ENCODE data around the gene FAM43A. TPM values are rescaled to one million over a fixed set of nuclear protein-coding genes. Genes with fewer than 3 reads are reported as not detected.

Gene FAM43A
- total RNA-seq, 2 experiments from 2014 or later: 7.5 to 21.6 TPM

- ChIA-PET POLR2A (no interaction called here), CTCF (ENCODE audit: unreplicated experiment) (no interaction called here)
- no TSS peak for BruUV-seq (replicated peaks)
- H4K20me1 ChIP-seq (ENCODE audit: insufficient read depth, low read length): no peaks in the 10 kb centered on the region
- H3K4me3 ChIP-seq (ENCODE audit: low read depth, low read length, poor library complexity, severe bottlenecking): no peak overlapping the region
- no peak overlapping the region for H3K4me2 ChIP-seq (ENCODE audit: low read length)
- H3K9me2 ChIP-seq (ENCODE audit: insufficient read depth, low read length): no peaks in the 10 kb centered on the region
- TF ChIP-seq EZH2phosphoT487 (IDR thresholded peaks at IDR 0.05; ENCODE audit: borderline replicate concordance, low read depth, low read length) (no peak), CTCF (conservative IDR thresholded peaks at IDR 0.05; ENCODE audit: low read length) (no peak)
- intact Hi-C loops (cut with micrococcal nuclease; ENCODE audit: unreplicated experiment): no loop called here
- H2AFZ ChIP-seq (ENCODE audit: low read length): no peak overlapping the region
- H3K79me2 ChIP-seq (ENCODE audit: insufficient read depth, low read depth, low read length): peaks cover 6% of the 10 kb centered on the region
- H3K36me3 ChIP-seq (ENCODE audit: insufficient read depth, low read length): peaks cover 89% of the 10 kb centered on the region
- DNase-seq (ENCODE audit: low spot score): no peak
- no peaks in the 10 kb centered on the region for H3K9me3 ChIP-seq (ENCODE audit: low read length)
- no peak overlapping the region for H3K27ac ChIP-seq (ENCODE audit: low read depth, low read length, poor library complexity, severe bottlenecking)
- no peaks in the 10 kb centered on the region for H3K4me1 ChIP-seq (ENCODE audit: insufficient read depth, low read length, poor library complexity, severe bottlenecking)
Observed at GRCh38 chr3:194654443-194654842, 31.2 kb upstream of the FAM43A start.

- DNase-seq (ENCODE audit: low spot score): no peak
- CTCF ChIA-PET (ENCODE audit: unreplicated experiment): no interaction called here
- no peaks in the 10 kb centered on the region for H4K20me1 ChIP-seq (ENCODE audit: insufficient read depth, low read length)
- H3K36me3 ChIP-seq (ENCODE audit: insufficient read depth, low read length): peaks cover 87% of the 10 kb centered on the region
- intact Hi-C loops (cut with micrococcal nuclease; ENCODE audit: unreplicated experiment): no loop called here
- no peaks in the 10 kb centered on the region for H3K9me3 ChIP-seq (ENCODE audit: low read length)
- H3K9me2 ChIP-seq (ENCODE audit: insufficient read depth, low read length): no peaks in the 10 kb centered on the region
- TF ChIP-seq CTCF (conservative IDR thresholded peaks at IDR 0.05; ENCODE audit: low read length) (no peak), EZH2phosphoT487 (IDR thresholded peaks at IDR 0.05; ENCODE audit: borderline replicate concordance, low read depth, low read length) (no peak)
- no peak overlapping the region for H3K27ac ChIP-seq (ENCODE audit: low read depth, low read length, poor library complexity, severe bottlenecking)
- H3K4me2 ChIP-seq (ENCODE audit: low read length): no peak overlapping the region
- POLR2A ChIA-PET: interaction anchor here (0.6 kb wide), 1 partner anchor 159 kb away, joined by 3 read pairs; no protein-coding TSS in a partner anchor
- no peak overlapping the region for H3K4me3 ChIP-seq (ENCODE audit: low read depth, low read length, poor library complexity, severe bottlenecking)
- peaks cover 6% of the 10 kb centered on the region for H3K79me2 ChIP-seq (ENCODE audit: insufficient read depth, low read depth, low read length)
- H3K4me1 ChIP-seq (ENCODE audit: insufficient read depth, low read length, poor library complexity, severe bottlenecking): no peaks in the 10 kb centered on the region
- BruUV-seq (replicated peaks): no TSS peak
- no peak overlapping the region for H2AFZ ChIP-seq (ENCODE audit: low read length)
Observed at GRCh38 chr3:194657439-194657838, 28.2 kb upstream of the FAM43A start.

- Histone ChIP-seq H3K27ac (ENCODE audit: low read depth, low read length, poor library complexity, severe bottlenecking) (no peak overlapping the region), H3K9me3 (ENCODE audit: low read length) (no peaks in the 10 kb centered on the region), H3K4me2 (ENCODE audit: low read length) (no peak overlapping the region), H3K9me2 (ENCODE audit: insufficient read depth, low read length) (no peaks in the 10 kb centered on the region), H3K4me3 (ENCODE audit: low read depth, low read length, poor library complexity, severe bottlenecking) (no peak overlapping the region), H3K36me3 (ENCODE audit: insufficient read depth, low read length) (peaks cover 81% of the 10 kb centered on the region), H3K4me1 (ENCODE audit: insufficient read depth, low read length, poor library complexity, severe bottlenecking) (no peaks in the 10 kb centered on the region), H2AFZ (ENCODE audit: low read length) (no peak overlapping the region), H3K79me2 (ENCODE audit: insufficient read depth, low read depth, low read length) (peaks cover 6% of the 10 kb centered on the region), H4K20me1 (ENCODE audit: insufficient read depth, low read length) (no peaks in the 10 kb centered on the region)
- no TSS peak for BruUV-seq (replicated peaks)
- ChIA-PET POLR2A (interaction anchor here (0.8 kb wide), 1 partner anchor 373 kb away, joined by 3 read pairs; no protein-coding TSS in a partner anchor), CTCF (ENCODE audit: unreplicated experiment) (no interaction called here)
- TF ChIP-seq CTCF (conservative IDR thresholded peaks at IDR 0.05; ENCODE audit: low read length) (no peak), EZH2phosphoT487 (IDR thresholded peaks at IDR 0.05; ENCODE audit: borderline replicate concordance, low read depth, low read length) (no peak)
- no peak for DNase-seq (ENCODE audit: low spot score)
- intact Hi-C loops (cut with micrococcal nuclease; ENCODE audit: unreplicated experiment): no loop called here
Observed at GRCh38 chr3:194658477-194659242, 27.0 kb upstream of the FAM43A start.

Measured in OCI-LY7 (cell line).